Ishikawa (cell line): ENCODE measurements around the gene EBPL.

ENCODE experiments used
- EGR1 ChIP-seq: IDR thresholded peaks from 2 replicates; pipeline ENCODE4 v1.6.1; 2012
- EP300 ChIP-seq: IDR thresholded peaks from 2 replicates; pipeline ENCODE4 v1.6.1; 2012; ENCODE audit warnings: borderline replicate concordance
- MAX ChIP-seq: IDR thresholded peaks from 2 replicates; pipeline ENCODE4 v1.6.1; 2012
- TCF12 ChIP-seq: IDR thresholded peaks from 2 replicates; pipeline ENCODE4 v1.6.1; 2012; ENCODE audit warnings: low read depth
- ZBTB7A ChIP-seq: IDR thresholded peaks from 2 replicates; pipeline ENCODE4 v1.6.1; 2012; ENCODE audit warnings: low read depth

DNA sequence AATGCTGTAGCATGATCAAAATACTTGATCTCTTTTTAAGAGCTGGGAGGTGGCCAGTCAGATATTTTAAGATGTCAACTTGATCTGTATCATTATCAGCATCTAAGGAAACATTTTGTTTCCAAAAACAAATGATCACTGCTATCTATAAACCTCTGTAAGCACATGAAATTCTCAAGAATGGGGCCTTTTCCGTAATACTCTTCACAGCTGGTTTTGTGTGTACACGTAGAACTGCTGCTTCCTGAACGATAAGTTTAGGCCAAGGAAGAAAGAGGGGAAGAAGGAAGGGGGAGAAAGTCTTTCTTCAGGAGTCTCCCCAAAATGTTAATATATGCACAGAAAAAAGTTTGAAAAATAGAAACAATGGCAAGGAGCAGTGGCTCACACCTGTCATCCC, 37.3 kb downstream of the EBPL start:
- TF ChIP-seq MAX (no peak), EP300 (no peak), EGR1 (no peak), TCF12 (no peak), ZBTB7A (no peak)
